H7 (cell line): ENCODE measurements around the gene KRTAP4-5. TPM values are rescaled to one million over a fixed set of nuclear protein-coding genes. Genes with fewer than 3 reads are reported as not detected.
"Not testable (repeated sequence)": the region's sequence is repeated elsewhere in the genome, so short reads cannot be mapped to it uniquely, and the experiment has no call there.

Source experiments
- DNase-seq: peaks from one replicate; pipeline ENCODE4 v3.0.0; 2012
- H3K27me3 ChIP-seq: 2 replicates; pipeline ENCODE4 v1.6.0; 2011; ENCODE audit warnings: mild to moderate bottlenecking, low read length; ENCODE audit not compliant: control insufficient read depth, insufficient read depth
- H3K36me3 ChIP-seq: replicated peaks from 2 replicates; pipeline ENCODE4 v1.5.1; 2011; ENCODE audit warnings: low read length; ENCODE audit not compliant: control insufficient read depth, insufficient read depth
- H3K4me3 ChIP-seq: 2 replicates; pipeline ENCODE4 v1.5.1; 2011; ENCODE audit warnings: low read depth, mild to moderate bottlenecking, control low read depth, low read length, moderate library complexity; ENCODE audit not compliant: insufficient read depth
- total RNA-seq: library from RNA; depleted of rRNA; stranded (reverse); fragments of >200 nt; shearing (Covaris generic); gene quantifications from 2 replicates; pipeline ENCODE4 v1.2.3, GENCODE V29; 2014; rRNA removed

Gene KRTAP4-5
- total RNA-seq, 1 experiment from 2014 or later, result not detected

- Histone ChIP-seq H3K36me3 (no peaks in the 10 kb centered on the region), H3K27me3 (no peaks in the 10 kb centered on the region), H3K4me3 (no peak overlapping the region)
- no peak for DNase-seq
Observed at GRCh38 chr17:41107941-41108450, 41.6 kb downstream of the KRTAP4-5 start.

GRCh38 chr17:41105347-41105746 is 44.3 kb downstream of the KRTAP4-5 start, which contains the start of gene KRTAP4-9:
KRTAP4-9 (plus strand) TSS chr17:41105389; CDS start chr17:41105389, 0 bp downstream.
- not testable (repeated sequence) for H3K36me3 ChIP-seq, DNase-seq, H3K4me3 ChIP-seq, H3K27me3 ChIP-seq

- not testable (repeated sequence) for DNase-seq, H3K27me3 ChIP-seq, H3K4me3 ChIP-seq, H3K36me3 ChIP-seq
Observed at GRCh38 chr17:41104386-41105038, 45.1 kb downstream of the KRTAP4-5 start.

- H3K36me3 ChIP-seq, result no peaks in the 10 kb centered on the region
- DNase-seq, result no peak
- no peaks in the 10 kb centered on the region for H3K27me3 ChIP-seq
- H3K4me3 ChIP-seq, result no peak overlapping the region
Observed at GRCh38 chr17:41103896-41104295, 45.7 kb downstream of the KRTAP4-5 start.

- no peaks in the 10 kb centered on the region for H3K36me3 ChIP-seq
- H3K27me3 ChIP-seq, result no peaks in the 10 kb centered on the region
- DNase-seq, result peak; percentile 38
- H3K4me3 ChIP-seq, result no peak within 1 kb of the TSS
Observed at GRCh38 chr17:41101586-41102259, 47.9 kb downstream of the KRTAP4-5 start, which contains the start of gene KRTAP4-16. KRTAP4-16 (minus strand) TSS chr17:41102209; CDS start chr17:41102209, 0 bp downstream.

- not testable (repeated sequence) for DNase-seq, H3K4me3 ChIP-seq, H3K36me3 ChIP-seq, H3K27me3 ChIP-seq
Observed at GRCh38 chr17:41099682-41100480, 49.7 kb downstream of the KRTAP4-5 start.

Other genes starting within 250 kb of the KRTAP4-5 start
- not detected in 2 replicates for gene KRT23, start 212.2 kb downstream of the KRTAP4-5 start, total RNA-seq
- gene KRT39, start 182.9 kb downstream of the KRTAP4-5 start, total RNA-seq, result not detected in 2 replicates
- not detected in 2 replicates for gene KRT40, start 165.5 kb downstream of the KRTAP4-5 start, total RNA-seq
- not detected in 2 replicates for gene KRTAP3-3, start 155.7 kb downstream of the KRTAP4-5 start, total RNA-seq
- gene KRTAP3-2, start 149.9 kb downstream of the KRTAP4-5 start, total RNA-seq, result not detected in 2 replicates
- gene KRTAP3-1, start 140.7 kb downstream of the KRTAP4-5 start, total RNA-seq, result not detected in 2 replicates
- not detected in 2 replicates for gene KRTAP1-5, start 122.6 kb downstream of the KRTAP4-5 start, total RNA-seq
- not detected in 2 replicates for gene KRTAP1-4, start 119.6 kb downstream of the KRTAP4-5 start, total RNA-seq
- gene KRTAP1-3, start 115.0 kb downstream of the KRTAP4-5 start, total RNA-seq, result not detected in 2 replicates
- not detected in 2 replicates for gene KRTAP1-1, start 108.4 kb downstream of the KRTAP4-5 start, total RNA-seq
- not detected in 2 replicates for gene KRTAP2-1, start 102.5 kb downstream of the KRTAP4-5 start, total RNA-seq
- not detected in 2 replicates for gene KRTAP2-2, start 94.6 kb downstream of the KRTAP4-5 start, total RNA-seq
- not detected in 2 replicates for gene KRTAP2-3, start 89.7 kb downstream of the KRTAP4-5 start, total RNA-seq
- not detected in 2 replicates for gene KRTAP2-4, start 83.9 kb downstream of the KRTAP4-5 start, total RNA-seq
- gene KRTAP4-7, start 65.7 kb downstream of the KRTAP4-5 start, total RNA-seq, result not detected in 2 replicates
- gene KRTAP4-8, start 51.7 kb downstream of the KRTAP4-5 start, total RNA-seq, result not detected in 2 replicates
- not detected in 2 replicates for gene KRTAP4-16, start 47.6 kb downstream of the KRTAP4-5 start, total RNA-seq
- not detected in 2 replicates for gene KRTAP4-9, start 44.4 kb downstream of the KRTAP4-5 start, total RNA-seq
- gene KRTAP4-11, start 31.5 kb downstream of the KRTAP4-5 start, total RNA-seq, result not detected in 2 replicates
- gene KRTAP4-12, start 25.6 kb downstream of the KRTAP4-5 start, total RNA-seq, result not detected in 2 replicates
- gene KRTAP4-6, start 9.3 kb downstream of the KRTAP4-5 start, total RNA-seq, result not detected in 2 replicates
- gene KRTAP4-4, start 10.9 kb upstream of the KRTAP4-5 start, total RNA-seq, result not detected in 2 replicates
- gene KRTAP4-3, start 18.4 kb upstream of the KRTAP4-5 start, total RNA-seq, result not detected in 2 replicates
- not detected in 2 replicates for gene KRTAP4-2, start 28.4 kb upstream of the KRTAP4-5 start, total RNA-seq
- gene KRTAP4-1, start 35.1 kb upstream of the KRTAP4-5 start, total RNA-seq, result 0.38 and 0.70 TPM in 2 replicates
- gene KRTAP9-1, start 40.1 kb upstream of the KRTAP4-5 start, total RNA-seq, result not detected in 2 replicates
- not detected in 2 replicates for gene KRTAP9-2, start 76.8 kb upstream of the KRTAP4-5 start, total RNA-seq
- gene KRTAP9-3, start 82.6 kb upstream of the KRTAP4-5 start, total RNA-seq, result not detected in 2 replicates
- gene KRTAP9-8, start 88.2 kb upstream of the KRTAP4-5 start, total RNA-seq, result not detected in 2 replicates
- gene KRTAP9-4, start 99.9 kb upstream of the KRTAP4-5 start, total RNA-seq, result not detected in 2 replicates
- not detected in 2 replicates for gene KRTAP9-9, start 105.6 kb upstream of the KRTAP4-5 start, total RNA-seq
- not detected in 2 replicates for gene KRTAP9-6, start 115.6 kb upstream of the KRTAP4-5 start, total RNA-seq
- gene KRTAP9-7, start 125.9 kb upstream of the KRTAP4-5 start, total RNA-seq, result not detected in 2 replicates
- gene KRTAP29-1, start 153.0 kb upstream of the KRTAP4-5 start, total RNA-seq, result not detected in 2 replicates
- not detected in 2 replicates for gene KRTAP16-1, start 159.5 kb upstream of the KRTAP4-5 start, total RNA-seq
- gene KRTAP17-1, start 165.9 kb upstream of the KRTAP4-5 start, total RNA-seq, result not detected in 2 replicates
- gene KRT33A, start 201.0 kb upstream of the KRTAP4-5 start, total RNA-seq, result not detected in 2 replicates
- not detected in 2 replicates for gene KRT33B, start 220.0 kb upstream of the KRTAP4-5 start, total RNA-seq
- gene KRT34, start 232.5 kb upstream of the KRTAP4-5 start, total RNA-seq, result not detected in 2 replicates
- not detected in 2 replicates for gene KRT31, start 247.8 kb upstream of the KRTAP4-5 start, total RNA-seq